Measurements from ENCODE around the gene TACO1.

Gene TACO1

GRCh38 chr17:63631062-63631461 lies 30.4 kb downstream of the TACO1 start:
- no peaks in the 10 kb centered on the region for H3K27me3 ChIP-seq (ENCODE audit: insufficient read depth, insufficient read length)
- TF ChIP-seq SUZ12 (IDR thresholded peaks at IDR 0.05; ENCODE audit: extremely low read depth, insufficient read depth, insufficient read length), result no peak
- TF ChIP-seq ZNF274 (IDR thresholded peaks at IDR 0.05; ENCODE audit: low read depth, low read length), result no peak
- no peak for TF ChIP-seq YY1 (IDR thresholded peaks at IDR 0.05; ENCODE audit: insufficient read depth, insufficient read length)

GRCh38 chr17:63631626-63632025 lies 30.9 kb downstream of the TACO1 start:
- TF ChIP-seq SUZ12 (IDR thresholded peaks at IDR 0.05; ENCODE audit: extremely low read depth, insufficient read depth, insufficient read length) (no peak), YY1 (IDR thresholded peaks at IDR 0.05; ENCODE audit: insufficient read depth, insufficient read length) (no peak)
- peaks cover 29% of the 10 kb centered on the region for H3K36me3 ChIP-seq (ENCODE audit: insufficient read depth, insufficient read length, low read length)
- no peaks in the 10 kb centered on the region for H3K9me3 ChIP-seq (ENCODE audit: insufficient read depth, low read length)
- peaks cover 7% of the 10 kb centered on the region for H3K4me1 ChIP-seq (ENCODE audit: insufficient read depth, insufficient read length)
- no peak overlapping the region for H3K4me3 ChIP-seq (ENCODE audit: insufficient read length, low read depth)
- no peak for DNase-seq (ENCODE audit: low read depth, low spot score)
- H3K27me3 ChIP-seq (ENCODE audit: insufficient read depth, insufficient read length), result no peaks in the 10 kb centered on the region
- H3K9ac ChIP-seq (ENCODE audit: insufficient read length, low read depth), result no peak overlapping the region

More at GRCh38 chr17:63631062-63631461, 30.4 kb downstream of the TACO1 start:
- Histone ChIP-seq H3K4me3 (ENCODE audit: insufficient read length, low read depth) (no peak overlapping the region), H3K9ac (ENCODE audit: insufficient read length, low read depth) (no peak overlapping the region), H3K4me1 (ENCODE audit: insufficient read depth, insufficient read length) (peaks cover 7% of the 10 kb centered on the region), H3K36me3 (ENCODE audit: insufficient read depth, insufficient read length, low read length) (peaks cover 23% of the 10 kb centered on the region), H3K9me3 (ENCODE audit: insufficient read depth, low read length) (no peaks in the 10 kb centered on the region)
- no peak for DNase-seq (ENCODE audit: low read depth, low spot score)

GRCh38 chr17:63633742-63634141 lies 33.0 kb downstream of the TACO1 start:
- no peak for DNase-seq (ENCODE audit: low read depth, low spot score)
- Histone ChIP-seq H3K9ac (ENCODE audit: insufficient read length, low read depth) (no peak overlapping the region), H3K27me3 (ENCODE audit: insufficient read depth, insufficient read length) (no peaks in the 10 kb centered on the region), H3K36me3 (ENCODE audit: insufficient read depth, insufficient read length, low read length) (peaks cover 39% of the 10 kb centered on the region), H3K9me3 (ENCODE audit: insufficient read depth, low read length) (no peaks in the 10 kb centered on the region), H3K4me1 (ENCODE audit: insufficient read depth, insufficient read length) (peaks cover 7% of the 10 kb centered on the region), H3K4me3 (ENCODE audit: insufficient read length, low read depth) (no peak overlapping the region)
- TF ChIP-seq YY1 (IDR thresholded peaks at IDR 0.05; ENCODE audit: insufficient read depth, insufficient read length), result no peak

- peaks cover 7% of the 10 kb centered on the region for H3K4me1 ChIP-seq (ENCODE audit: insufficient read depth, insufficient read length)
- no peak overlapping the region for H3K4me3 ChIP-seq (ENCODE audit: insufficient read length, low read depth)
- no peak overlapping the region for H3K9ac ChIP-seq (ENCODE audit: insufficient read length, low read depth)
- H3K27me3 ChIP-seq (ENCODE audit: insufficient read depth, insufficient read length), result no peaks in the 10 kb centered on the region
- no peak for DNase-seq (ENCODE audit: low read depth, low spot score)
- no peak for TF ChIP-seq ZNF274 (IDR thresholded peaks at IDR 0.05; ENCODE audit: low read depth, low read length)
- TF ChIP-seq SUZ12 (IDR thresholded peaks at IDR 0.05; ENCODE audit: extremely low read depth, insufficient read depth, insufficient read length), result no peak
- TF ChIP-seq YY1 (IDR thresholded peaks at IDR 0.05; ENCODE audit: insufficient read depth, insufficient read length), result no peak
- peaks cover 43% of the 10 kb centered on the region for H3K36me3 ChIP-seq (ENCODE audit: insufficient read depth, insufficient read length, low read length)
- H3K9me3 ChIP-seq (ENCODE audit: insufficient read depth, low read length), result no peaks in the 10 kb centered on the region
Observed at GRCh38 chr17:63634163-63634562, 33.5 kb downstream of the TACO1 start.

- H3K36me3 ChIP-seq (ENCODE audit: insufficient read depth, insufficient read length, low read length), result peaks cover 44% of the 10 kb centered on the region
- H3K9me3 ChIP-seq (ENCODE audit: insufficient read depth, low read length), result no peaks in the 10 kb centered on the region
- no peak for DNase-seq (ENCODE audit: low read depth, low spot score)
- TF ChIP-seq ZNF274 (IDR thresholded peaks at IDR 0.05; ENCODE audit: low read depth, low read length) (no peak), SUZ12 (IDR thresholded peaks at IDR 0.05; ENCODE audit: extremely low read depth, insufficient read depth, insufficient read length) (no peak), YY1 (IDR thresholded peaks at IDR 0.05; ENCODE audit: insufficient read depth, insufficient read length) (no peak)
- peaks cover 7% of the 10 kb centered on the region for H3K4me1 ChIP-seq (ENCODE audit: insufficient read depth, insufficient read length)
- no peak overlapping the region for H3K4me3 ChIP-seq (ENCODE audit: insufficient read length, low read depth)
- H3K27me3 ChIP-seq (ENCODE audit: insufficient read depth, insufficient read length), result no peaks in the 10 kb centered on the region
- H3K9ac ChIP-seq (ENCODE audit: insufficient read length, low read depth), result no peak overlapping the region
Observed at GRCh38 chr17:63634816-63635215, 34.1 kb downstream of the TACO1 start.

- H3K4me1 ChIP-seq (ENCODE audit: insufficient read depth, insufficient read length), result peaks cover 7% of the 10 kb centered on the region
- H3K4me3 ChIP-seq (ENCODE audit: insufficient read length, low read depth), result no peak overlapping the region
- H3K27me3 ChIP-seq (ENCODE audit: insufficient read depth, insufficient read length), result no peaks in the 10 kb centered on the region
- DNase-seq (ENCODE audit: low read depth, low spot score), result no peak
- H3K9ac ChIP-seq (ENCODE audit: insufficient read length, low read depth), result no peak overlapping the region
- TF ChIP-seq SUZ12 (IDR thresholded peaks at IDR 0.05; ENCODE audit: extremely low read depth, insufficient read depth, insufficient read length), result no peak
- no peak for TF ChIP-seq ZNF274 (IDR thresholded peaks at IDR 0.05; ENCODE audit: low read depth, low read length)
- no peak for TF ChIP-seq YY1 (IDR thresholded peaks at IDR 0.05; ENCODE audit: insufficient read depth, insufficient read length)
- H3K36me3 ChIP-seq (ENCODE audit: insufficient read depth, insufficient read length, low read length), result peaks cover 44% of the 10 kb centered on the region
- no peaks in the 10 kb centered on the region for H3K9me3 ChIP-seq (ENCODE audit: insufficient read depth, low read length)
Observed at GRCh38 chr17:63635290-63635689, 34.6 kb downstream of the TACO1 start.

GRCh38 chr17:63635787-63636186 lies 35.1 kb downstream of the TACO1 start:
- H3K4me3 ChIP-seq (ENCODE audit: insufficient read length, low read depth), result no peak overlapping the region
- H3K9me3 ChIP-seq (ENCODE audit: insufficient read depth, low read length), result no peaks in the 10 kb centered on the region
- no peak overlapping the region for H3K9ac ChIP-seq (ENCODE audit: insufficient read length, low read depth)
- peaks cover 47% of the 10 kb centered on the region for H3K36me3 ChIP-seq (ENCODE audit: insufficient read depth, insufficient read length, low read length)
- TF ChIP-seq SUZ12 (IDR thresholded peaks at IDR 0.05; ENCODE audit: extremely low read depth, insufficient read depth, insufficient read length) (no peak), ZNF274 (IDR thresholded peaks at IDR 0.05; ENCODE audit: low read depth, low read length) (no peak), YY1 (IDR thresholded peaks at IDR 0.05; ENCODE audit: insufficient read depth, insufficient read length) (no peak)
- DNase-seq (ENCODE audit: low read depth, low spot score), result no peak
- H3K4me1 ChIP-seq (ENCODE audit: insufficient read depth, insufficient read length), result peaks cover 7% of the 10 kb centered on the region
- H3K27me3 ChIP-seq (ENCODE audit: insufficient read depth, insufficient read length), result no peaks in the 10 kb centered on the region

- H3K4me1 ChIP-seq (ENCODE audit: insufficient read depth, insufficient read length), result peaks cover 2% of the 10 kb centered on the region
- no peak overlapping the region for H3K9ac ChIP-seq (ENCODE audit: insufficient read length, low read depth)
- DNase-seq (ENCODE audit: low read depth, low spot score), result no peak
- H3K9me3 ChIP-seq (ENCODE audit: insufficient read depth, low read length), result no peaks in the 10 kb centered on the region
- peaks cover 43% of the 10 kb centered on the region for H3K36me3 ChIP-seq (ENCODE audit: insufficient read depth, insufficient read length, low read length)
- H3K27me3 ChIP-seq (ENCODE audit: insufficient read depth, insufficient read length), result no peaks in the 10 kb centered on the region
- TF ChIP-seq ZNF274 (IDR thresholded peaks at IDR 0.05; ENCODE audit: low read depth, low read length), result no peak
- no peak for TF ChIP-seq SUZ12 (IDR thresholded peaks at IDR 0.05; ENCODE audit: extremely low read depth, insufficient read depth, insufficient read length)
- no peak for TF ChIP-seq YY1 (IDR thresholded peaks at IDR 0.05; ENCODE audit: insufficient read depth, insufficient read length)
- H3K4me3 ChIP-seq (ENCODE audit: insufficient read length, low read depth), result no peak overlapping the region
Observed at GRCh38 chr17:63639125-63639524, 38.4 kb downstream of the TACO1 start.

Measured in NT2/D1 (cell line).